Measurements from ENCODE around the gene DCDC1.

DNA sequence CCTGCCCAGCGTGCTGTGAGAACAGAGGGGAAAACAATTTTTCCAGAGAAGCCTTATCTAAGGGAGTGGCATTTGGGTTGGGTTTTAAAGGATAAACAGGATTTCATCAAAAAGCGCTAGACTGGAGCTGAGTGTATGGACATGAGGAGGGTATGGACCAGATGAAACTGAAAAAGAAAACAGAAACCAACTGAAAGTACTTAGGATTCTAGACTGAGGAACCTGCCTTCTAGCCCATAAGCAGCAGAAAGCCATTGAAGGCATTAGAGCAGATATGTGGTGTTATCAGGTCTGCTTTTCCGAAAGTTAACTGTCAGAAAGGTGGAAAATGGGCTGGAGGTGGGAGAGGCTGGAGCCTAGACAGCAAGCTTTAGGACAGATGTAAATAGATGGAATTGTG lies 443.4 kb downstream of the DCDC1 start:
- TF ChIP-seq CTCF (IDR thresholded peaks at IDR 0.05) (no peak), POLR2A (IDR thresholded peaks at IDR 0.05) (no peak)

All from adrenal gland (tissue), 5 donors.